Lower lobe of right lung (tissue), 2 donors: ENCODE measurements around the gene CDH22. TPM values are rescaled to one million over a fixed set of nuclear protein-coding genes. Genes with fewer than 3 reads are reported as not detected.

ENCODE experiments used
- ATAC-seq, 2 donors: fragments of 200-7000 bp; cut with Tn5 transposase; one replicate each; pipeline ENCODE4 v1.9.1; 2020 to 2022; ENCODE audit warnings: mild to moderate bottlenecking in 2 of 2, moderate library complexity in 2 of 2
- DNase-seq: peaks from one replicate; pipeline ENCODE4 v3.0.0-alpha.2; 2020
- H3K27ac ChIP-seq: fragments of 200-600 bp; one replicate; pipeline ENCODE4 v1.8.0; 2022
- H3K27me3 ChIP-seq: fragments of 200-600 bp; one replicate; pipeline ENCODE4 v1.8.0; 2022; ENCODE audit warnings: low read depth
- H3K36me3 ChIP-seq: fragments of 200-600 bp; one replicate; pipeline ENCODE4 v1.8.0; 2022; ENCODE audit warnings: mild to moderate bottlenecking
- H3K4me1 ChIP-seq: fragments of 200-600 bp; one replicate; pipeline ENCODE4 v1.8.0; 2022
- H3K4me3 ChIP-seq: fragments of 200-600 bp; one replicate; pipeline ENCODE4 v1.8.0; 2022; ENCODE audit warnings: mild to moderate bottlenecking
- H3K9me3 ChIP-seq: fragments of 200-600 bp; one replicate; pipeline ENCODE4 v1.8.0; 2022
- CTCF ChIP-seq: fragments of 200-600 bp; IDR thresholded peaks from one replicate; pipeline ENCODE4 v1.8.0; 2022; ENCODE audit warnings: antibody characterized with exemption, mild to moderate bottlenecking
- intact Hi-C: fragments of 100-400 bp; cut with DNase I; formaldehyde crosslinking; loops from one replicate; pipeline ENCODE4 v1.11.0; 2022
- total RNA-seq: library from RNA; stranded (reverse); fragmentation: NEBNext Ultra II Directional; extraction: Animal tissue kit (Norgen Biotek cat#: 25700); gene quantifications from one replicate; pipeline ENCODE4 v1.2.1, GENCODE V29; 2021
- donor health status: DM: no; HTN: yes; CAD: no; lungs with severe emphysema.

CDH22 gene
- total RNA-seq, 1 donor from 2014 or later = 0.35 TPM

- H3K4me3 ChIP-seq = no peak overlapping the region
- TF ChIP-seq CTCF = no peak
- no peaks in the 10 kb centered on the region for H3K9me3 ChIP-seq
- no peaks in the 10 kb centered on the region for H3K36me3 ChIP-seq
- DNase-seq (no peak), ATAC-seq (no peak)
- peaks cover 13% of the 10 kb centered on the region for H3K4me1 ChIP-seq
- intact Hi-C loops = no loop called here
- H3K27ac ChIP-seq = no peak overlapping the region
- peaks cover 60% of the 10 kb centered on the region for H3K27me3 ChIP-seq
Observed at GRCh38 chr20:46203510-46203837, 104.8 kb downstream of the CDH22 start.

- no peak for DNase-seq
- H3K4me3 ChIP-seq = no peak overlapping the region
- no peaks in the 10 kb centered on the region for H3K36me3 ChIP-seq
- no peak for ATAC-seq
- peaks cover 56% of the 10 kb centered on the region for H3K27me3 ChIP-seq
- no peak overlapping the region for H3K27ac ChIP-seq
- intact Hi-C loops = no loop called here
- no peak for TF ChIP-seq CTCF
- no peaks in the 10 kb centered on the region for H3K9me3 ChIP-seq
- peaks cover 13% of the 10 kb centered on the region for H3K4me1 ChIP-seq
Observed at GRCh38 chr20:46202766-46203509, 105.4 kb downstream of the CDH22 start.

GRCh38 chr20:46200582-46201570, 107.4 kb downstream of the CDH22 start:
- DNase-seq (no peak), ATAC-seq (no peak)
- Histone ChIP-seq H3K4me1 (peaks cover 7% of the 10 kb centered on the region), H3K27ac (no peak overlapping the region), H3K4me3 (no peak overlapping the region), H3K27me3 (peaks cover 70% of the 10 kb centered on the region), H3K9me3 (no peaks in the 10 kb centered on the region), H3K36me3 (no peaks in the 10 kb centered on the region)
- intact Hi-C loops = no loop called here
- no peak for TF ChIP-seq CTCF

- no peak for TF ChIP-seq CTCF
- peaks cover 74% of the 10 kb centered on the region for H3K27me3 ChIP-seq
- intact Hi-C loops = no loop called here
- no peak overlapping the region for H3K4me3 ChIP-seq
- no peaks in the 10 kb centered on the region for H3K9me3 ChIP-seq
- DNase-seq (no peak), ATAC-seq (peak in 1 of 2 donors; percentile 28)
- H3K27ac ChIP-seq = no peak overlapping the region
- no peaks in the 10 kb centered on the region for H3K36me3 ChIP-seq
- H3K4me1 ChIP-seq = no peaks in the 10 kb centered on the region
Observed at GRCh38 chr20:46199198-46199597, 109.1 kb downstream of the CDH22 start.

GRCh38 chr20:46196990-46197389, 111.3 kb downstream of the CDH22 start:
- no peaks in the 10 kb centered on the region for H3K4me1 ChIP-seq
- TF ChIP-seq CTCF = no peak
- ATAC-seq = no peak
- intact Hi-C loops = no loop called here
- no peak overlapping the region for H3K4me3 ChIP-seq
- no peaks in the 10 kb centered on the region for H3K9me3 ChIP-seq
- H3K36me3 ChIP-seq = no peaks in the 10 kb centered on the region
- no peak for DNase-seq
- peaks cover 71% of the 10 kb centered on the region for H3K27me3 ChIP-seq
- H3K27ac ChIP-seq = no peak overlapping the region
